ENCODE data around the gene SLC41A2.

The SLC41A2 gene

DNA sequence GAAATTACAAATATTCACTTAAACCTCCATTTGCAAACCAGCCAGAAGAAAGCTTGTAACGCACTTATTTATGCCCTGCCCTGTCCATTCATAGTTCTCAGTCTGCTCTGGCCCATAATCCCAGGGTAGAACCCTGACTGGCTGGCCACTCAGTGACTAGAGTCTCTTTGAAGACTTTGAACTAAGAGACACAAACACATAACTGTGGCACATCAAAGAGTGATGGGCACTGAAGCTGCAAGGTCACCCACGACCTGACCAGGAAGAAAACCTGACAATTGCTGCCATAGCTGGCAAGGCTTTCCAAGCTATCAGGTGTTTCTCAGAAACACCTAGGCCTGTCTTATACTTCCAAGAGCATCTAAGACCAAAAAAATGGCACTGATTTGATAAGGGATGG, 28.7 kb downstream of the SLC41A2 start:
- DNase-seq = no peak

DNA sequence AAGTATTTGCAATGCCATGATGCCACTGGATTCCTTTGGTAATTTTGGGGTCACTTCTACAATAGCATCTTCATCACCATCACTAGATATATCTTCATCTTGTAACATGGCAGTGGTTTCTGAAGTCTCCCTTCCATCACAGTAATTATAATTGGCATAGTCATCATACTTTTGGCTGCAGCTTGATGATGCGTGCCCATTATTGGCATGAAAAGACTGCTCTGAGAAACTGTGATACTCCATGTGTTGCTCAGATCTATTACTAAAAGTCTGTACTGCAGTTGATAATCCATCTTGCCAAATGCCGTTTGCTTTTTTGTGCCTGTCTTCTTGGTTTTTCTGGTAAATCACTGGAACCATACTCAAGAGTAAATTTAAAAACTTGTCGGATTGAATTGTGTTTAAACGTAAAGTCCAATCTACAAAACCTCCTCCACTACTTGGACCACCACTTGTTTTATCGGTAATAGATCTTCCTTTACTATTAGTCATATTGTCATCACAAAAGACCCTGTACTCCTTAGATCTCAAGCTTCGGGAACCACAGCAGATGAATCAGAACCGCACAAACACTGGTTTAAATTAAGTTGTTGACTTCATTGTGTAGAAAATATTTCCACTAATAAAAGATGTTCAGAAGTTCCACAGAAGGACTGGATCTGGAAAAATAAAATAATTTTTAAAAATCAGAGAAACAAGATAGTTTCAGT, 29.9 kb downstream of the SLC41A2 start:
- no peak for DNase-seq

DNA sequence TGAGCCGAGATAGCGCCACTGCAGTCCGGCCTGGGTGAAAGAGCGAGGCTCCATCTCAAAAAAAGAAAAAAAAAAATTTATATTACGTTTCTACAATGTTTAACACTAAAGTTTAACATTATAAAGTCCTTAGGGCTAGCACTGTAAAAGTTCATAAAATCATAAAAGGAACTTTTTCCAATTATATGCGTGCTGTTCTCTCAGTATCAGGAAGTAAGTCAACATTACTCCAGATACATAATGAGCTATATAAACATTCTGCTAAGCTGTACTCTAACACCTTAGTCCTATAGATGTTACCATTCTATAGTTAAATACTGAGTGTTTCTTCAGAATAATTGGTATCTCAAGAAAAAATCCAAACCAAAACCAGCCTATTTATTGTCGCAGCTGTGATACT, 32.6 kb downstream of the SLC41A2 start:
- DNase-seq = no peak

DNA sequence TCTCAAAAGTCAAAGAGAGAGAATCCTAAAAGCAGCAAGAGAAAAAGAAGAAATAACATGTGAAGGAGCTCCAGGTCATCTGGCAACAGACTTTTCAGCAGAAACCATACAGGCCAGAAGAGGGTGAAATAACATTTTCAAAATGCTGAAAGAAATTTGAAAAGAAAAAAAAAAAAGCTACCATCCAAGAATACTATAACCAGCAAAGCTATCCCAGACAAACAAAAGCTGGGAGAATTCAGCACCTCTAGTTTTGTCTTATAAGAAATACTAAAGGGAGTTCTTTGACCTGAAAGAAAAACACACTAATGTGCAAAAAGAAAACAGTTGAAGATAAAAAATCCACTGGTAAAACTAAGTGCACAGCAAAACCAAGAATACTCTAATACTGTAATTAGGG, 36.8 kb downstream of the SLC41A2 start:
- DNase-seq = no peak

DNA sequence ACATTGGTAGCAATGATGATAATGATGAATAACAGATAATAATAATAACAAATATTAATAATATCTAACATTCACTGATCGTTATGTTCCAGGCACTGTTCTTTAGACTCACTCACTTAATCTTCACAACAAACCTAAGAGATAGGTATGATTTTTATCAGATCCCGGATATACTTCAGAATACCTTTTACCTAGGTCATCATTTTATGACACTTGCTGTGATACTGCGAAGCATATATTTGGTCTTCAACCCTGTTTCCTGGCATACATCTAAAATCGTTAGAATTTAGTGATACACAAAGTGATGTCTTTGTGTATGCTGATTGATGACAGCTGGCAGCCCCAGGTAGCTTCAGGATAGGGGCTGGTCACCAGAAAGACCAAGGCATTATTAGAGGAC, 46.1 kb downstream of the SLC41A2 start:
- no peak for DNase-seq

DNA sequence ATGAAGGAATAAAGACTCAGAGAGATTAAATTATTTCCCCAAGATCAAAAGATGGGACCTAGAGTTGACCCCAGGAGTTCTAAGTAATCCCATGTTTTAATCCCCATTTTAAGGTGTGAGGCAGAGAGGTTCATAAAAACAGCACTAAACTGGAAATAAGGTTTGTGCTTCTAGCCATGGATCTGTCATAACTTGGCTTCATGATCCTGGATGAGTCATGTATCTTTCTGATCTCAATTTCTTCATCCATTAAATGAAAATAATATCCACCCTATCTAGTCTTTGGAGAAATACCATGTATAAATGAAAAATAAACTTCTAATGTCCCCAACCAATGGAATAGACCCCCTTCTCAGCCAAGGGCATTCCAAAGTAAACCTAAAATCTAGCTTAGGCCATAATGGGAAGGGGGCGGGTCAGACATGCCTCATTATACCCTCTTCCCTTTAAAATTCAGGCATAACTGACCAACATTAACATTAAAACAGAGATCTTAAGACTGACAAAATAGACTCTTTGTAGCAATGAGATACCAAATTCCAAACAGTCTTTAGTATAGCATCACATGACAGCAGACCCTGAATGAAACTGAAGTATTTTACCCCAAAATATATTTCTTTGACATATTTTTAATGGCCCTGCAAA, 47.8 kb downstream of the SLC41A2 start:
- no peak for DNase-seq

DNA sequence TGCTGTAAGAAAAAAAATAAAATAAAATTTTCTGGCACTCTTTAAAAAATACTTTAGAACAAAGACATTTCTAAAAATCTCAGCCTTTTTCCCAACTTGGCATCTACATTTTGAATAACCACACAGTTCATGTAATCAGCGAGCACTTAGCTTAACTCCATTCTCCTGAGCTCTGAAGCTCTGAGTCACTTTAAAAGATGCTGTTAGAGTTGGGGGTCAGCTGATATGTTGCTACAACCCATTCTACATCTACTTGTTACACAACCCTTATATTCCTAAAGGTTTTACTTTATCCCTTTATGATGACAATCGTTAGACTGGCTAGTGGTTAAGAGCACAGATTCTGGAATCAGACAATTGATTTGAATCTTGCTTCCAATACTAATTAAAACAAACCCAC, 48.3 kb downstream of the SLC41A2 start:
- DNase-seq = no peak
